Ovary (tissue), 9 donors: Measurements from ENCODE around the gene CCBE1. TPM values are rescaled to one million over a fixed set of nuclear protein-coding genes. Genes with fewer than 3 reads are reported as not detected.

Source experiments
- DNase-seq, 5 donors: peaks; one replicate each; pipeline ENCODE4 v3.0.0-alpha.2; 2019 to 2020
- H3K27ac ChIP-seq, 2 donors: fragments of 200-600 bp; one replicate each; pipeline versions ENCODE4 v1.5.1 to v1.8.0; 2019 to 2022
- H3K27me3 ChIP-seq: fragments of 200-600 bp; one replicate; pipeline ENCODE4 v1.8.0; 2022
- H3K36me3 ChIP-seq: fragments of 200-600 bp; sonication (generic); one replicate; pipeline ENCODE4 v1.5.1; 2019
- H3K4me1 ChIP-seq: one replicate; pipeline ENCODE4 v1.8.1; 2013; ENCODE audit warnings: mild to moderate bottlenecking, moderate library complexity; ENCODE audit not compliant: insufficient read depth
- H3K4me3 ChIP-seq: fragments of 200-600 bp; sonication (generic); one replicate; pipeline ENCODE4 v1.5.1; 2017
- H3K9me3 ChIP-seq, 2 donors: fragments of 200-600 bp in 1 of 2; sonication (generic) in 1 of 2; one replicate each; pipeline versions ENCODE4 v1.5.1 to v1.8.1; 2013 to 2019; ENCODE audit warnings: mild to moderate bottlenecking in 1 of 2, moderate library complexity in 1 of 2
- EP300 ChIP-seq: sonication (generic); formaldehyde crosslinking; IDR thresholded peaks from one replicate; pipeline ENCODE4 v1.6.1; 2017; ENCODE audit warnings: antibody characterized with exemption
- POLR2A ChIP-seq: fragments of 450-650 bp; IDR thresholded peaks from one replicate; pipeline ENCODE4 v1.6.1; 2017; ENCODE audit warnings: antibody characterized with exemption, mild to moderate bottlenecking, moderate library complexity
- WGBS, 3 donors: extraction: QIAGEN DNeasy Blood & Tissue Kit in 1 of 3; methylation state at CpG; one replicate each; pipeline versions ENCODE4 v1.1.5 to v1.1.7; 2013 to 2017; 5-methylcytosine and 5-hydroxymethylcytosine counted together
- intact Hi-C, 4 donors: fragments of 100-400 bp; cut with DNase I; formaldehyde crosslinking; loops; one replicate each; pipeline versions ENCODE4 v1.11.0 to v1.15.1; 2022 to 2023
- polyA plus RNA-seq, 2 donors: library from polyadenylated mRNA; stranded (reverse); fragments of 200-250 nt in 1 of 2; fragments of 350-450 nt in 1 of 2; fragmentation: Illumina TruSeq in 1 of 2; extraction: RNeasy Lipid Tissue Mini Kit (QIAGEN cat#74804) in 1 of 2; gene quantifications; one replicate each; pipeline ENCODE4 v1.2.3, GENCODE V29; 2013 to 2014
- total RNA-seq, 7 donors: library from RNA; depleted of rRNA in 2 of 7; stranded (reverse); fragments of >200 nt in 2 of 7; fragmentation: NEBNext Ultra II Directional in 3 of 7; extraction: Animal tissue kit (Norgen Biotek cat#: 25700) in 3 of 7; gene quantifications; one replicate each; pipeline versions ENCODE4 v1.1.0 to v1.2.4, GENCODE V29; 2016 to 2023
- TF ChIP-seq, protein P1 (sequence below), 3 donors: fragments of 450-650 bp in 2 of 3; fragments of 200-600 bp in 1 of 3; IDR thresholded peaks; one replicate each; pipeline versions ENCODE4 v1.5.1 to v1.8.0; 2016 to 2022; ENCODE audit warnings: antibody characterized with exemption in 3 of 3, mild to moderate bottlenecking in 1 of 3
- donor health status: DM: no; HTN: no; CAD: no; lungs with moderate emphysema.
- donor health status: DM: no; HTN: no; CAD: no.
- donor health status: Bipolar disorder and iron deficiency.
- donor health status: DM: yes; HTN: yes; CAD: no.
- donor health status: DM: no; HTN: no; CAD: no.
- donor health status: DM: yes; HTN: yes; CAD: no.

CCBE1 gene
- total and polyA plus RNA-seq, 9 donors: 15.9 to 109 (median 43.9) TPM

DNA sequence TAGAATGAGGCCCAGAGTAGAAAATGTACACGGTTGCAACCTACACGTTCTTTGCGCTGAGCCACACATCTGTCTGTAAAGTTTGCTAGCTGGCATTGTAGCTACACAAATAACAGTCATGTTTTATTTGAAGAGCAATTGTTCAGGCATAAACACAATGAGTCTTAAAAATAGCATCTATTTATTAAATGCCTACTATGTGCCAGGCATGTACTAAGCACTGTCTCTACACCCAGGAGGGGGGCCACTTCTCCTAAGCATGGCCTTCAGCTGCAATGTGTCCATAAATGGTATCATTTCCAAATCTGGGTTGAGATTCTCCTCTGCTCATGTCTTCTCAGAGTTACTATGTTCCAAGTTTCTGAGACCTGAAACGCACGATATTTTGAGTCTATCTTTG is 182.1 kb downstream of the CCBE1 start:
- intact Hi-C loops: loop anchor here in 2 of 4 donors (10.0 kb wide), 3 partner anchors 100 to 180 kb away; partner anchors contain the start of gene CCBE1 (in 1 of the 2)
- Histone ChIP-seq H3K4me1 (peaks cover 27% of the 10 kb centered on the region), H3K27me3 (no peaks in the 10 kb centered on the region), H3K9me3 (no peaks in the 10 kb centered on the region), H3K4me3 (no peak overlapping the region), H3K36me3 (no peaks in the 10 kb centered on the region), H3K27ac (peak overlapping the region in 1 of 2 donors; percentile 69)
- WGBS, 3 donors: 77 to 90% (median 87%) methylated on average over 5 of the region's 5 CpGs
- TF ChIP-seq POLR2A (no peak), EP300 (no peak)
- TF ChIP-seq, protein P1, sequence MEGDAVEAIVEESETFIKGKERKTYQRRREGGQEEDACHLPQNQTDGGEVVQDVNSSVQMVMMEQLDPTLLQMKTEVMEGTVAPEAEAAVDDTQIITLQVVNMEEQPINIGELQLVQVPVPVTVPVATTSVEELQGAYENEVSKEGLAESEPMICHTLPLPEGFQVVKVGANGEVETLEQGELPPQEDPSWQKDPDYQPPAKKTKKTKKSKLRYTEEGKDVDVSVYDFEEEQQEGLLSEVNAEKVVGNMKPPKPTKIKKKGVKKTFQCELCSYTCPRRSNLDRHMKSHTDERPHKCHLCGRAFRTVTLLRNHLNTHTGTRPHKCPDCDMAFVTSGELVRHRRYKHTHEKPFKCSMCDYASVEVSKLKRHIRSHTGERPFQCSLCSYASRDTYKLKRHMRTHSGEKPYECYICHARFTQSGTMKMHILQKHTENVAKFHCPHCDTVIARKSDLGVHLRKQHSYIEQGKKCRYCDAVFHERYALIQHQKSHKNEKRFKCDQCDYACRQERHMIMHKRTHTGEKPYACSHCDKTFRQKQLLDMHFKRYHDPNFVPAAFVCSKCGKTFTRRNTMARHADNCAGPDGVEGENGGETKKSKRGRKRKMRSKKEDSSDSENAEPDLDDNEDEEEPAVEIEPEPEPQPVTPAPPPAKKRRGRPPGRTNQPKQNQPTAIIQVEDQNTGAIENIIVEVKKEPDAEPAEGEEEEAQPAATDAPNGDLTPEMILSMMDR (IDR thresholded peaks at IDR 0.05): no peak
- DNase-seq: no peak

- peak overlapping the region in 1 of 2 donors; percentile 69 for H3K27ac ChIP-seq
- WGBS, 3 donors: 16 to 22% (median 21%) methylated on average over 13 of the region's 13 CpGs
Measured at GRCh38 chr18:59514203-59514602, 183.0 kb downstream of the CCBE1 start.

DNA sequence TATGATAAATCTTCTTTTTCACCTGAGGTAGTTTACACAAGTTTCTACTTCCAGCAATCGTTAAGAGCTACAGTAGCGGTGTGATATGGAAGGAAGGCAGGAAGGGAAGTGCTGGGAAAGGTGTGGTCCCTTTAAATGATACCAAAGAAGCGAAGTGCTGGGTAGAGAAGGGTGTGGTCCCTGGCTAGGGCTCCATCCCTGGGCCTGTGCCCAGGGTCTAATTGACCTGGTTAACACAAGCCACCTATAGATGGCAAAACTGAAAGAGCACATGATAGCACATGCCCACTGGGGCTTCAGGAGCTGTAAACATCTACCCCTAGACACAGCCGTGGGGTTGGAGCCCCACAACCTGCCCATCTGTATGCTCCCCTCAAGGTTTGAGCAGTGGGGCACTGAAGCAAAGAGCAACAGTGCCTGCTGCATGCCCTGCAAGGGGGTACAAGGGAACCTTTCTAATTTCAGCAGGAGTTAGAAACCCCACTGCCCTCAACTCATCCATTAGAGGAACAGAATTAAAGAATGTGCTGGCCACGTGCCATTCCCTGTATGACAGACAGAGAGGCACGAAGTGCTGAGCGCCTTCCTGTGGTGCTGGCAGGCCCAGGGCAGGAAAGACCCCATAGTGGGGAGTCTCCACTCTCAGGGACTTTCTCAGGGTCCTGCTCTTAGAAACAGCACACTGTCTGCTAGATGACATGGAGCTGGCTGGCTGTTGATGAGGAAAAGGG is 185.0 kb downstream of the CCBE1 start:
- 84 to 89% (median 87%) methylated on average over 7 of the region's 7 CpGs for WGBS, 3 donors

More at GRCh38 chr18:59514203-59514602, 183.0 kb downstream of the CCBE1 start:
- Histone ChIP-seq H3K4me1 (peaks cover 31% of the 10 kb centered on the region), H3K27me3 (no peaks in the 10 kb centered on the region), H3K4me3 (no peak overlapping the region), H3K36me3 (no peaks in the 10 kb centered on the region), H3K9me3 (no peaks in the 10 kb centered on the region)
- DNase-seq: peak; percentile 66 to 82 (median 79)
- no peak for TF ChIP-seq POLR2A
- TF ChIP-seq, protein P1 (IDR thresholded peaks at IDR 0.05): no peak
- no peak for TF ChIP-seq EP300
- intact Hi-C loops: loop anchor here in 2 of 4 donors (10.0 kb wide), 3 partner anchors 101 to 181 kb away; partner anchors contain the start of gene CCBE1 (in 1 of the 2)

More for the DNA sequence above, 185.0 kb downstream of the CCBE1 start:
- DNase-seq: no peak
- no peak overlapping the region for H3K4me3 ChIP-seq
- no peaks in the 10 kb centered on the region for H3K27me3 ChIP-seq
- intact Hi-C loops: loop anchor here in 2 of 4 donors (10.0 kb wide), 3 partner anchors 103 to 183 kb away; partner anchors contain the start of gene CCBE1 (in 1 of the 2)
- peak overlapping the region; percentile 48 to 58 for H3K27ac ChIP-seq
- H3K36me3 ChIP-seq: no peaks in the 10 kb centered on the region
- peaks cover 33% of the 10 kb centered on the region for H3K4me1 ChIP-seq
- TF ChIP-seq, protein P1 (IDR thresholded peaks at IDR 0.05): no peak
- TF ChIP-seq POLR2A (no peak), EP300 (no peak)
- no peaks in the 10 kb centered on the region for H3K9me3 ChIP-seq
